Measurements from ENCODE around the gene CLTA. TPM values are rescaled to one million over a fixed set of nuclear protein-coding genes. Genes with fewer than 3 reads are reported as not detected.
"Not testable (repeated sequence)": the region's sequence is repeated elsewhere in the genome, so short reads cannot be mapped to it uniquely, and the experiment has no call there.

CLTA gene
- total and polyA plus RNA-seq, 2 donors, result 120 to 210 TPM

GRCh38 chr9:36248061-36248460 is 57.3 kb downstream of the CLTA start:
- not testable (repeated sequence) for H3K36me3 ChIP-seq (ENCODE audit: insufficient read depth); H3K4me1 ChIP-seq (ENCODE audit: insufficient read depth); H3K27ac ChIP-seq (ENCODE audit: low read depth); DNase-seq (ENCODE audit: extremely low spot score); H3K4me3 ChIP-seq (ENCODE audit: low read depth, low read length)
- WGBS, result 65% methylated on average over 8 of the region's 8 CpGs

- Histone ChIP-seq H3K4me3 (ENCODE audit: low read depth, low read length) (no peak overlapping the region), H3K27ac (ENCODE audit: low read depth) (no peak overlapping the region), H3K4me1 (ENCODE audit: insufficient read depth) (no peaks in the 10 kb centered on the region), H3K36me3 (ENCODE audit: insufficient read depth) (peaks cover 8% of the 10 kb centered on the region)
- no peak for DNase-seq (ENCODE audit: extremely low spot score)
- WGBS, result 81% methylated on average over 6 of the region's 6 CpGs
Observed at GRCh38 chr9:36249189-36249588, 58.5 kb downstream of the CLTA start.

DNA sequence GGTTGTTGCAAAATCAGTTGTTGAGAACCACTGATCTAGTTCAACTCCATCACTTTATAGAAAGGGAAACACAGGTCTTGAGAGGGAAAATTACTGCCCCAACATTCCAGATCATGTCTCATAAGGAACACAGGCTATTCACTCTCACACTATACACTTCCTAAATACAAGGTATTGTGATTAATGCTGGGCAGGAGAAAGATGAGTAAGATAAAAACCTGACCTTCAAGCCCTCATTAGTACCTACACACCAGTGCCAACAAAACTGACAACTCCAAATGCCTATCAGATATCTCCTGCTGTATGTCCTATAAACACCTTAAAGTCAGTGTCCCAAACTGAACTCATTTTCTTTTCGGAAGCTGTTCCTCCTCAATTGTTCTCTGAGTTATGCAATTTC is 59.4 kb downstream of the CLTA start:
- no peak for DNase-seq (ENCODE audit: extremely low spot score)
- WGBS, result 76% methylated on average over 1 of the region's 1 CpG
- no peaks in the 10 kb centered on the region for H3K4me1 ChIP-seq (ENCODE audit: insufficient read depth)
- no peak overlapping the region for H3K4me3 ChIP-seq (ENCODE audit: low read depth, low read length)
- no peak overlapping the region for H3K27ac ChIP-seq (ENCODE audit: low read depth)
- peaks cover 8% of the 10 kb centered on the region for H3K36me3 ChIP-seq (ENCODE audit: insufficient read depth)

GRCh38 chr9:36251428-36251827 is 60.7 kb downstream of the CLTA start:
- Histone ChIP-seq H3K36me3 (ENCODE audit: insufficient read depth) (peaks cover 2% of the 10 kb centered on the region), H3K27ac (ENCODE audit: low read depth) (no peak overlapping the region), H3K4me3 (ENCODE audit: low read depth, low read length) (no peak overlapping the region), H3K4me1 (ENCODE audit: insufficient read depth) (no peaks in the 10 kb centered on the region)
- DNase-seq (ENCODE audit: extremely low spot score), result no peak
- WGBS, result 48% methylated on average over 1 of the region's 1 CpG

- Histone ChIP-seq H3K27ac (ENCODE audit: low read depth) (peak within 1 kb of the TSS; percentile 91), H3K36me3 (ENCODE audit: insufficient read depth) (no peaks in the 10 kb centered on the region), H3K4me3 (ENCODE audit: low read depth, low read length) (peak within 1 kb of the TSS; percentile 82), H3K4me1 (ENCODE audit: insufficient read depth) (no peaks in the 10 kb centered on the region)
- under 1% methylated on average over 73 of the region's 73 CpGs for WGBS
- peak; percentile 92 for DNase-seq (ENCODE audit: extremely low spot score)
Observed at GRCh38 chr9:36258208-36258995, 67.7 kb downstream of the CLTA start, which contains the start of gene GNE. Gene GNE (minus strand): TSS chr9:36258448. CDS start chr9:36249355, 9,093 bp downstream.

DNA sequence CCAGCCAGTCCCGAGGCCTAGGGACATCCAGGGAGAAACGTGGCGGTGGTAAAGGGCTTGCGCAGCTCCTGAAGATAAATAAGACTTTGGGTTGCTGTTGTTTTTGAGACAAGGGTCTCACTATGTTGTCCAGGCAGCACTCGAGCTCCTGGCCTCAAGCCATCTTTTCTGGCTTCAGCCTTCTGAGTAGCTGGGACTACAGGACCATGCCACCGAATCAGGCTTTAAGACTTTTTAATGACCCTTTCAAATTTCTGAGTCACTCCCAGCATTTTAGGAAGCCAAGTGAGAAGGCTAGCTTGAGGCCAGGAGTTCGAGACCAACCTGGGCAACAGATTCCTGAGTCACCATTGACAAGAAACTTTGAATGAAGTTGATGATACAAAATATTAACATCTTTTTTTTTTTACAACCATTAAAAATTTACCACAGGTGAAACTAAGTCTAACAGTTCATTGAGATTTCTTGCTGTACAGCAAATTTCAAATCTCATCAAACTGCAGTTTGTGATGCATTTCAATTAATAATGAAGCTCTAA is 68.3 kb downstream of the CLTA start:
- WGBS, result 38% methylated on average over 7 of the region's 7 CpGs
- Histone ChIP-seq H3K4me1 (ENCODE audit: insufficient read depth) (no peaks in the 10 kb centered on the region), H3K4me3 (ENCODE audit: low read depth, low read length) (peak overlapping the region; percentile 82), H3K27ac (ENCODE audit: low read depth) (peak overlapping the region; percentile 91), H3K36me3 (ENCODE audit: insufficient read depth) (no peaks in the 10 kb centered on the region)
- DNase-seq (ENCODE audit: extremely low spot score), result no peak

Other genes starting within 250 kb of the CLTA start
- not detected for gene OR2S2, start 232.8 kb upstream of the CLTA start, total RNA-seq
- not detected for gene OR2S2, start 232.8 kb upstream of the CLTA start, polyA plus RNA-seq
- gene RECK, start 154.0 kb upstream of the CLTA start, total RNA-seq, result 31.2 TPM
- gene RECK, start 154.0 kb upstream of the CLTA start, polyA plus RNA-seq, result 17.1 TPM
- 54.9 TPM for gene GLIPR2, start 54.2 kb upstream of the CLTA start, total RNA-seq
- 74.7 TPM for gene GLIPR2, start 54.2 kb upstream of the CLTA start, polyA plus RNA-seq
- 1.1 TPM for gene CCIN, start 21.5 kb upstream of the CLTA start, total RNA-seq
- gene CCIN, start 21.5 kb upstream of the CLTA start, polyA plus RNA-seq, result 0.38 TPM
- gene GNE, start 67.5 kb downstream of the CLTA start, total RNA-seq, result 25.9 TPM
- gene GNE, start 67.5 kb downstream of the CLTA start, polyA plus RNA-seq, result 17.5 TPM
- gene RNF38, start 209.3 kb downstream of the CLTA start, total RNA-seq, result 37.3 TPM
- 32.3 TPM for gene RNF38, start 209.3 kb downstream of the CLTA start, polyA plus RNA-seq